A204.1 (cell line): Measurements from ENCODE around the gene EPYC.
"Not testable (repeated sequence)": the region's sequence is repeated elsewhere in the genome, so short reads cannot be mapped to it uniquely, and the experiment has no call there.

Source experiments
- FAIRE-seq: peaks from 2 replicates; lab custom pipeline; 2012; peaks lifted over from hg19 to GRCh38; lab: Jason Lieb, UNC

EPYC gene

GRCh38 chr12:90990611-90991010 lies 14.2 kb downstream of the EPYC start:
- no peak for FAIRE-seq

GRCh38 chr12:90989686-90990111 lies 15.1 kb downstream of the EPYC start:
- no peak for FAIRE-seq

DNA sequence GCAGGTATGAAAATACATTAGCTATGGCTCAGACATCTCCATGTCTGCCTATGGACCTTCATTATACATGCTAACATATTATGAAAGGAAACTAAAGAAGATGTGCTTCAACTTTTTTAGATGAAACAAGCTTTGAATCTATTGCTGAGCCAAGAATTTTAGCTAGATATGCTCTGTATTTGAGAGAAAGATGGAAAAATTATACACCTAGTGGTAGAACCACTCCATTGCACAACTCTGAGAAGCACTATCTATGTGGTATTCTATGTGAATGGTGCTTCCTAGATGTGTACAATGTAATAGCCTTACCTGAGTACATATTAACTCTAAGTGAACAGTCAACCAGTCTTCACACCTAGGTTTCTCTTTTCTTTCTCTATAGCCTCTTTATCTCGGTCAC lies 17.3 kb downstream of the EPYC start:
- FAIRE-seq, result no peak

DNA sequence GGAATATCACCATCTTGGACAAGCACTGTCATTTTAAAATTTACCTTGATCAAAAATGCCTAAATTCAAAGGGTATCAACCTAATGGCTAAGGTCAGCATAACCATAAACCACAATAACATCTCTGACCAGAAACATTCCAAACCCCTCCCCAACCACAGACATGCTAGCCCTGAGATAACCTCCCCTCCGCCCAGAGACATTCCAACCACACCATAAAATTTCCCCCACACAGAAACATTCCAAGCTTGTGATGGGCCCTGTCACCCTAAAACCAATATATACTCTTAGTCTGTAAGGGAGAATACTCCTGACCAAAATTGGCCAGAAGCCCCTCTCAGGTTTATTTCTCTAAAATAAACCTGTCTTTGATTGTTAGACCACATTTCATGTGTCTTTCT lies 17.7 kb downstream of the EPYC start:
- no peak for FAIRE-seq

- FAIRE-seq, result not testable (repeated sequence)
Measured at GRCh38 chr12:90985331-90985730, 19.4 kb downstream of the EPYC start.

DNA sequence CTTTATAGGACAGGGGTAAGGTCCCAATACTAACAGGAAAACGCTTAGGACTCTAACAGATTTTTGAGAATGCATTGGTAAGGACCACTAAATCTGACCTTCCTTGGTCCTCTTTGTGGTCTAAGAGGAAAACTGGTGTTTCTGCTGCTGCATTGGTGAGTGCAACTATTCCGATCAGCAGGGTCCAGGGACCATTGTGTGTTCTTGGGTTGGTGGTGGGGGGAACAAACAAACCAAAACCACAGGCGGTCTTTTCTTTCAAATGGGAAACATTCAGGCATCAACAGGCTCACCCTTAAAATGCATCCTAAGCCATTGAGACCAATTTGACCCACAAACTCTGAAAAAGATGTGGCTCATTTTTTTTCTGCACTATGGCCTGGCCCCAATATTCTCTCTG lies 20.7 kb downstream of the EPYC start:
- FAIRE-seq, result no peak

DNA sequence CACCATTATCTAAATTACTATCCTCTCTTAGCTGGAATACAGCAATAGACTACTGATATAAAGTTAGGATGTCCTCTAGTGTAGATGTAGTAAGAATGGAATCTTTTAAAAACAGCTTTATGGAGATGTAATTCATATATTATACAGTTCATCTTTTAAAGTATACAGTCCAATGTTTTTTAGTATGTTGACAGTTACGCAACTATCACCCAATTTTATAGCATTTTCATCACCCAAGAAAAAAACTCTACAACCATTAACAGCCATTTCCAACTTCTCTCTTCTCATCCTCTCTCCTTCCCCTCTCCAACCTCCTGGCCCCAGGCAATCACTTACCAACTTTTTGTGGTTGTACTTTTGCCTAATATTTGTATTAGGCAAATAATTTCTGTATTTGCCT lies 22.6 kb downstream of the EPYC start:
- no peak for FAIRE-seq

DNA sequence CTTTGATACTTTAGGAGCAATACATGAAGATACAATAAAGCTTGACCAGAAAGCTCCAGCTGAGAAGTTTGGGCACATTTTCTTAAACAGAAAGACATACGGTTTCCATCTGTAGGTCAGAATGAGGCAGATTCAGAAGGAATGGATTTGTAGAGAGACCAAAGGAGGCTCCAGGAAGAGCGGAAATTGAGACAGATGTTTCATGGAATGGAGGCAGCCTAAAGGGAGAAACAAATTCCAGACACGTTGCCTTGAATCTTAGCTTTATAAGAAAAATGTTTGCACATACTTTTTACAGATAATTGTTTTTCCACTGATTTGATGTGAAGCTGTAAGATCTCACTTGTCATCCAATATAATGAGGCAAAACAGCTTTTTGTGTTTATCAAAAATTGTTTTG lies 24.8 kb downstream of the EPYC start:
- no peak for FAIRE-seq

GRCh38 chr12:90979019-90979418 lies 25.8 kb downstream of the EPYC start:
- FAIRE-seq, result no peak

- peak; percentile 94 for FAIRE-seq
Measured at GRCh38 chr12:90978117-90978770, 26.5 kb downstream of the EPYC start.

- no peak for FAIRE-seq
Measured at GRCh38 chr12:90977224-90977623, 27.5 kb downstream of the EPYC start.

GRCh38 chr12:90974286-90974685 lies 30.5 kb downstream of the EPYC start:
- FAIRE-seq, result no peak

DNA sequence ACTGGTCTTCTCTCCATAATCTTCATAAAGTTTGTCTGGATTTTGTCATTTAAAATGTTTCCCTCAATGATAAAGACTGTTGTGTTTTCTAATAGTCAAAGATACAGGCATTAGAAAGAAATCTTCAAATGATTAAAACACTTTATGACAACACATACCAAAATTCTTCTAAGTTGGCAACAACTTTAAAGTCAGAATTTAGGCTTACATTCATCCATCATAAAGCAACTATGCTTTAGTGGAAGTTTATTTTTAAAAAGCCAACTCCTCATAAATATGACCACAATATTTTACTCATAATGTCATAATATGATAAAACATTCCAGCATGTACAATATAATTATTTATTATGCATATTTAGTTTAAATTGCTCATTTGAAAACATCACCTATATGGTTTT lies 32.5 kb downstream of the EPYC start:
- no peak for FAIRE-seq

- FAIRE-seq, result no peak
Measured at GRCh38 chr12:90970911-90971310, 33.9 kb downstream of the EPYC start.

DNA sequence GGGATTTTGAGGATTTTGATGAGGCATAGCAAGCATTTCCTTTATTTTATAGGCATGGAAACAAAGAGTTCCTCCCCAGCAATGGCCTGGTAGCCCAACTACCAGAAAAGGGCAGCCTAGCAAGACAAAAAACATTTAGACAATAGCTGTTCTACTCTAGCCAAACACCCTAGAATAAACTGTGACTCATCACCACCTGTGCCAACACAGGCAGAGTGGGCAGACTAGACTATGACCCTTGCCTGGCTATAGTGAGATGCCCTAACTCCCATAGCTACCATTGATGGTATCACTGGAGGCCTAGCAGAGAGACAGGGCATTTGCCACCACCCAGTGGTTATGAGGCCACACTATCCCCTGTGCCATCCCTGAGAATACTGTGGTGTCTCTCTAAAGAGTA lies 34.3 kb downstream of the EPYC start:
- no peak for FAIRE-seq

DNA sequence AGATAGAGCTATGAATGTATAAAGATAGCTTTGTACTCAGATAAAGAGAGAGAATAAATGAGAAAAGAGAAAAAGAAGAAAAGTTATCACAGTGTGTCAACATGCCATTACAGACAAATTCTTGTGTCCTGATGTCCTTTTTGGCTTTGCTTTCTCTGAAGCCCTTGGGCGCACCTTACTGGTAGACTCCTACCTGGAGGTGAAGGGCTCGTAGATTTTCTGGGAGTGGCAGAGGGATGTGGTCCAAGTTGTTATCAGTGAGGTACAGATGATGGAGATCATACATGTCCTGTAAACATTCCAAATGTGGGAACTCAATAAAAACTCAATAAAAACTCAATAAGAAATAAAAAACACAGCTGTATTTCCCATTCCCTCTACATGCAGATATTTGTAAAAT lies 34.9 kb downstream of the EPYC start:
- FAIRE-seq, result no peak

DNA sequence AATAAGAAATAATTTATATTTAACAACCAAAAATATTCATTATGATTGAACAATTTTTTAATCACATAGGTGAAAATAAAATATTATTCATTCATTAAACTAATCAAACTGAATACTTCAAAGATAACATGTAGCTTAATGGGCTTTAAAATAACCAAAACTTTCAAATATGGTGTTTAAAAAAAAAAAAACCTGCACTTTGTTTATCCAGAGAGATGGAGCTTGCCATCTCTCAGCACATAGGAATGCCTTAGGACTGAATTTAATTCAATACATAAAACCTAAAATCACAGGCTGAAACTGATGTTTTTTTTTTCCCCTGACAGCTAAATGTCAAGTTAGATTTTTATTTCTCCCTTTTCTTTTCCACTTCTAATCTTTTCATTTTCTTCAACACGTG lies 35.4 kb downstream of the EPYC start:
- FAIRE-seq, result no peak

DNA sequence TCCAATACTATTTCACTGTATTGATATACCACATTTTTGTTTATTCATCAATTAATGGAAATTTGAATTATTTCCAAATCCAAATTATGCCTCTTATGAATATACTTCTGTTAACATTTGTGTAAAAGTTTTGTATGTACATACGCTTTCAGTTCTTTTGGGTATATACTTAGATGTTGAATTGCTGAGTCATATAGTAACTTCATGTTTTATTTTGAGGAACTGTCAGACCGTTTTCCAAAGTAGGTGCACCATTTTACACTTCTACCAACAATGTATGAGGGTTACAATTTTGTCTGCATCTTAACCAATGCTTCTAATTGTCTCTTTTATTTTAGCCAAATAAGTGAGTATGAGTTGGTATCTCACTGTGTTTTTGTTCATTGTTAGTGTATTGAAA lies 39.6 kb downstream of the EPYC start:
- FAIRE-seq, result no peak

DNA sequence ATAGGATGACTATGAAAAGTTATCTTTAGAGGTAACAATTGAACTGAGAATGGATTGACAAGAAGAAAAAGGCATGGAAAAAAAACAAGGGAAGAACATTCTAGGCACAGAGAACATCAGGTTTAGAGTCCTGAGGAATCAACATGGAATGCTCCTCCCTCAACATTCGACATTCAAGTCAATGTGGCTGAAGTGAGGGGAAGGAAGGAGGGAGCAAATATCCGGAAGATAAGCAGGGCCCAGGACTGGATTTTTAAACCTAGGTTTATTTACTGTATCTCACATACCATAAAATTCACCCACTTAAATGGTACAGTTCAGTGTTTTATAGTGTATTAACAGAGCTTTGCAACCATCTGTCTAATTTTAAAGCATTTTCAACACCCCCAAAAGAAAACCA lies 40.2 kb downstream of the EPYC start:
- no peak for FAIRE-seq

DNA sequence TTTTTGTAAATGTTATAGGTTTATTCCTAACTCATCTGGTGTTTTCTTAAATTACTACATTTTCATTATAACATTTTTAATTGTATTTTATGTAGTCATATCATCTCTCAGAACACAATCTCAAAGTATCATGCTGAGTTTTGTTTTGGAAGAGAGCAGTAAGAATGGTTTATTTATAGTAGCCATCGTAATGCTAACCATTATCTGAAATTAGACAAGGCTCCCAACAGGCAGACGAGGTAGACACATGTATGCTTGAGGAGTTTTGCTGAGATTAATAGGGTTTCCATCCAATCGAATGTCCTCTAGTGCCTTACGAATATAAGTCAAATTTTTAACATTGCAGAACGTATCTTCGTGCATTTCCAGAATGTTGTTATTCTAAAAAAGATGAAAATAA lies 40.8 kb downstream of the EPYC start:
- no peak for FAIRE-seq

- FAIRE-seq, result no peak
Measured at GRCh38 chr12:90961154-90961553, 43.6 kb downstream of the EPYC start.

- peak; percentile 80 for FAIRE-seq
Measured at GRCh38 chr12:90959538-90960139, 45.1 kb downstream of the EPYC start.

DNA sequence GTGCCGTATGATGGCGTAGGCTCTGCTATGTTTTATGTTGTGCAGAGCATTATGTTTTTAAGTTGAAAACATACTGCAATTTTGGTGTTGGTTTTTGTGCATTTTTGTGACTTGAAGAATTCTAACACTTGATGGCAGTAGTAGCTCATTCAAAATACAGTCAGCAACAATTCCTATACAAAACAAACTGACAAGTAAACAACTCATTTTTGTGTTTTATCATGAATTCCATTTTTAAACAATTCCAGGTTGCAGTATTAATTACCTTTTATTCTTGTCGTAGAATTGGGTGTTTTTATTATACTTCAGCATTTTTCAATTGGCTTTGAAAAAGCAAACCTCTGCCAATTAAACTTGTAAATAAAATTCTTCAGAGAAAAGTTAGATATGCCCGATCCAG lies 45.7 kb downstream of the EPYC start:
- peak; percentile 49 for FAIRE-seq

DNA sequence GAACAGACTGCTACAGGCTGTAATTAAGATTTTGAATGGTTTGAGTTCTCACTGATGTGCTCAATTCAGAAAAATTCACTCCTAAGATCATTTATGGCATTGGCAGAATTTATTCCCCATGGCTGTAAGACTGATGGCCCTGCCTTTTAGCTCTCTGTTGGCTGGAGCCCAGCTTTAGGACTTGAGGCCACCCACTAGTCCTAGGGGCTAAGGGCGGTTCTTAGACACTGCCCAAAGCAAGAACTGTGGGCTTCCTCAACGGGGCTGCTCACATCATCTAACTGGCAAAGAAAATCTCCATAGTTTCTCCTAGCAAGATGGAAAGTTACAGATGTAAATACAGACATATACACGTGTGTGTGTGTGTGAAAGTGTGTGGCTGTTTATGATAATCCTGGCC lies 46.4 kb downstream of the EPYC start:
- no peak for FAIRE-seq

- no peak for FAIRE-seq
Measured at GRCh38 chr12:90954921-90955320, 49.9 kb downstream of the EPYC start, which contains the start of gene CCER1. Gene CCER1, minus strand, starts transcription at chr12:90955176. Its CDS starts 434 bp downstream, at chr12:90954742.
